Measurements from ENCODE around the gene ARHGAP36. TPM values are rescaled to one million over a fixed set of nuclear protein-coding genes. Genes with fewer than 3 reads are reported as not detected.

The ARHGAP36 gene
- total RNA-seq, 1 experiment from 2014 or later: 0.37 TPM

GRCh38 chrX:131059246-131059645 lies 1.1 kb downstream of the ARHGAP36 start:
- Mint-ChIP-seq H3K36me3 (ENCODE audit: insufficient read depth in 1 of 3, low read depth in 3 of 3) (no peaks in the 10 kb centered on the region), H3K4me1 (peaks cover 26 to 38% of the 10 kb centered on the region in 2 experiments), H3K27me3 (ENCODE audit: low read depth) (peaks cover 90% of the 10 kb centered on the region), H3K27ac (no peak overlapping the region), H3K4me3 (peak overlapping the region in 1 of 2 experiments; percentile 77; a peak in 3 of 5 replicates), H3K9me3 (no peaks in the 10 kb centered on the region)
- H4K20me1 ChIP-seq (ENCODE audit: control insufficient read depth, insufficient read depth, insufficient read length): no peaks in the 10 kb centered on the region
- no peak overlapping the region for H2BK15ac ChIP-seq (ENCODE audit: low read depth, low read length)
- H2AFZ ChIP-seq (ENCODE audit: low read length): no peak overlapping the region
- H3K4ac ChIP-seq (ENCODE audit: low read depth, low read length): no peak overlapping the region
- no peak for TF ChIP-seq CTCF (conservative IDR thresholded peaks at IDR 0.05)
- H2BK12ac ChIP-seq (ENCODE audit: insufficient read length, low read depth, low read length): no peak overlapping the region
- no peak overlapping the region for H2BK20ac ChIP-seq (ENCODE audit: low read depth, low read length, poor library complexity, severe bottlenecking)
- no peak for DNase-seq
- peaks cover 27% of the 10 kb centered on the region; the same call in 1 of the 2 replicates for H3K27me3 ChIP-seq (ENCODE audit: insufficient read depth, low read length)
- H4K91ac ChIP-seq (ENCODE audit: insufficient read length, low read depth, low read length): no peak overlapping the region
- H3K18ac ChIP-seq (ENCODE audit: insufficient read length, low read depth, low read length): no peak overlapping the region
- no peak overlapping the region for H3K56ac ChIP-seq (ENCODE audit: insufficient read length, low read depth, low read length)
- no peaks in the 10 kb centered on the region for H3K79me2 ChIP-seq (ENCODE audit: insufficient read depth, low read length)
- H3K23me2 ChIP-seq (ENCODE audit: insufficient read length, low read depth, low read length, poor library complexity, severe bottlenecking): peaks cover 6% of the 10 kb centered on the region
- no CpG with 5 or more reads among the region's 2 CpGs for WGBS (ENCODE audit: extremely low coverage, insufficient read length, low lambda C conversion rate)
- H3K23ac ChIP-seq (ENCODE audit: insufficient read length, low read depth, low read length): no peak overlapping the region
- no peak overlapping the region for H3K14ac ChIP-seq (ENCODE audit: insufficient read depth, low read length)
- H2BK120ac ChIP-seq (ENCODE audit: low read depth, low read length, poor library complexity, severe bottlenecking): no peak overlapping the region
- no peak overlapping the region for H3T11ph ChIP-seq (ENCODE audit: low read length)
- H2AK5ac ChIP-seq (ENCODE audit: insufficient read length, low read length): no peak overlapping the region
- peak overlapping the region; percentile 71 for H3K4me2 ChIP-seq (ENCODE audit: insufficient read depth, insufficient read length, low read length)
- no peak overlapping the region for H4K5ac ChIP-seq (ENCODE audit: insufficient read length, low read depth, low read length)
- no peak overlapping the region for H2BK5ac ChIP-seq (ENCODE audit: insufficient read length, low read length)
- no peak overlapping the region for H4K8ac ChIP-seq (replicated peaks; ENCODE audit: insufficient read length, low read depth, low read length)
- H3K9me3 ChIP-seq (ENCODE audit: control insufficient read depth, low read depth, low read length): no peaks in the 10 kb centered on the region
- H3K9ac ChIP-seq (ENCODE audit: extremely low read depth, insufficient read length, low read length): no peak overlapping the region
- peaks cover 5% of the 10 kb centered on the region; the same call in 1 of the 2 replicates for H3K4me1 ChIP-seq (ENCODE audit: insufficient read depth, low read length)
- no peaks in the 10 kb centered on the region for H3K79me1 ChIP-seq (ENCODE audit: insufficient read depth, low read depth, low read length, poor library complexity, severe bottlenecking)
- H3K27ac ChIP-seq (ENCODE audit: insufficient read length, low read depth, low read length): no peak overlapping the region
